ENCODE results near the gene FAM216A. TPM values are rescaled to one million over a fixed set of nuclear protein-coding genes. Genes with fewer than 3 reads are reported as not detected.
"Not testable (repeated sequence)": the region's sequence is repeated elsewhere in the genome, so short reads cannot be mapped to it uniquely, and the experiment has no call there.

The FAM216A gene, protein sequence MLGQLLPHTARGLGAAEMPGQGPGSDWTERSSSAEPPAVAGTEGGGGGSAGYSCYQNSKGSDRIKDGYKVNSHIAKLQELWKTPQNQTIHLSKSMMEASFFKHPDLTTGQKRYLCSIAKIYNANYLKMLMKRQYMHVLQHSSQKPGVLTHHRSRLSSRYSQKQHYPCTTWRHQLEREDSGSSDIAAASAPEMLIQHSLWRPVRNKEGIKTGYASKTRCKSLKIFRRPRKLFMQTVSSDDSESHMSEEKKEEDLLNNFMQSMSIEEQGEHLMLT
- total RNA-seq = 1 to 10 TPM; 3.2 to 3.5 TPM
- 4.1 to 9.3 reads per million in 2 donors for total RNA-seq

GRCh38 chr12:110468214-110469048 is at the start of gene FAM216A, which contains the start of gene GPN3:
Gene FAM216A, plus strand, starts transcription at chr12:110468845. Its CDS starts 31 bp downstream, at chr12:110468876.
Gene GPN3, minus strand, starts transcription at chr12:110468257. Its CDS starts 54 bp downstream, at chr12:110468203.
- H3K36me3 Mint-ChIP-seq (ENCODE audit: low read depth) = peaks cover 9% of the 10 kb centered on the region
- DNase-seq (peak; percentile 85 to 91 (median 89)), ATAC-seq (peak; percentile 91)
- H3K9me3 ChIP-seq (ENCODE audit: control insufficient read depth, low read length, poor library complexity, severe bottlenecking) = no peaks in the 10 kb centered on the region
- no peaks in the 10 kb centered on the region for H3K27me3 Mint-ChIP-seq
- H3K27ac Mint-ChIP-seq = peak within 1 kb of the TSS; percentile 99
- peak within 1 kb of the TSS; percentile 100 for H3K4me3 Mint-ChIP-seq
- H3K4me1 Mint-ChIP-seq = peaks cover 25% of the 10 kb centered on the region

- H3K4me3 Mint-ChIP-seq; H3K27me3 Mint-ChIP-seq; H3K36me3 Mint-ChIP-seq (ENCODE audit: low read depth); DNase-seq; H3K9me3 ChIP-seq (ENCODE audit: control insufficient read depth, low read length, poor library complexity, severe bottlenecking); H3K4me1 Mint-ChIP-seq; ATAC-seq; H3K27ac Mint-ChIP-seq: not testable (repeated sequence)
Observed at GRCh38 chr12:110420644-110421043, 48.0 kb upstream of the FAM216A start.

- no peak overlapping the region for H3K27ac Mint-ChIP-seq
- no peak for ATAC-seq
- no peak for DNase-seq
- H3K9me3 ChIP-seq (ENCODE audit: control insufficient read depth, low read length, poor library complexity, severe bottlenecking) = no peaks in the 10 kb centered on the region
- H3K27me3 Mint-ChIP-seq = peaks cover 4% of the 10 kb centered on the region
- no peaks in the 10 kb centered on the region for H3K4me1 Mint-ChIP-seq
- no peak overlapping the region for H3K4me3 Mint-ChIP-seq
- H3K36me3 Mint-ChIP-seq (ENCODE audit: low read depth) = no peaks in the 10 kb centered on the region
Observed at GRCh38 chr12:110421159-110421661, 47.4 kb upstream of the FAM216A start.

DNA sequence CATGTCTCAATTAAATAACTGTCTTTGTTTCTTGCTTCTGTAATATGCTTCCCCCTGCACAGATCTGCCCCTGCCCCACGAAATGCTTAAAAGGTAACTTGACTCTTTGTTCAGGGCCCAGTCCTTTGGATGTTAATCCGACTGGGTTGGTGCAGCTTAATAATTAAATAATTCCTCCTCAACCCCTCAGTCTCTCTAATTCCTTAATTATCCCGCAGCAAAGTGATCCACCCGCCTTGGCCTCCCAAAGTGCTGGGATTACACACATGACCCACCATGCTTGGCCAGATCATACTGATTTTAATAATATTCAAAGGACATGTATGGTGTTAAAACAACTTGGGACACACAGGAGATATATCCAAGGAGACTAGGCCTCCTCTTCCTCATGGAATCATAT is 46.9 kb upstream of the FAM216A start:
- H3K36me3 Mint-ChIP-seq (ENCODE audit: low read depth) = no peaks in the 10 kb centered on the region
- no peak for DNase-seq
- peaks cover 4% of the 10 kb centered on the region for H3K27me3 Mint-ChIP-seq
- no peak overlapping the region for H3K27ac Mint-ChIP-seq
- no peak overlapping the region for H3K4me3 Mint-ChIP-seq
- no peaks in the 10 kb centered on the region for H3K4me1 Mint-ChIP-seq
- H3K9me3 ChIP-seq (ENCODE audit: control insufficient read depth, low read length, poor library complexity, severe bottlenecking) = no peaks in the 10 kb centered on the region
- ATAC-seq = no peak

DNA sequence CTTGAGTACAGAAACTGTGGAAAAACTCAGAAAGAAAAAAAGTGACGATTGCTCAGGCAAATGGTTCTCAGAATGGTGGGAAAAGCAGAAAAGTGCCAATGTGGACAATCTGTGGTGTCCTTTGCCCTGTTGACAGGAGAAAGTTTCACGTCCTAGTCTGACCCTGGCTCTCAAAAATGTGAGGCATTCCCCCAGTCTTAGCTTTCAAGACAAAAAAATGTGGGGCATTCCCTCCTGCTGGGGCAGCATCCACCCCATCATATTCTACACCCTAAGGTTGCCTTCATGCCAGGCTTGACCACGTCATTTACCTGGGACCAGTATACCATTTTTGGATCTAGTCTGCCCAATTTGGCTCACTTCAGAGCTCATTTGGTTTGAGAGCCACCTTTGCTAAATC is 44.4 kb upstream of the FAM216A start:
- Mint-ChIP-seq H3K4me3 (no peak overlapping the region), H3K4me1 (no peaks in the 10 kb centered on the region), H3K36me3 (ENCODE audit: low read depth) (no peaks in the 10 kb centered on the region), H3K27me3 (peaks cover 4% of the 10 kb centered on the region), H3K27ac (no peak overlapping the region)
- H3K9me3 ChIP-seq (ENCODE audit: control insufficient read depth, low read length, poor library complexity, severe bottlenecking) = no peaks in the 10 kb centered on the region
- DNase-seq = no peak
- no peak for ATAC-seq

DNA sequence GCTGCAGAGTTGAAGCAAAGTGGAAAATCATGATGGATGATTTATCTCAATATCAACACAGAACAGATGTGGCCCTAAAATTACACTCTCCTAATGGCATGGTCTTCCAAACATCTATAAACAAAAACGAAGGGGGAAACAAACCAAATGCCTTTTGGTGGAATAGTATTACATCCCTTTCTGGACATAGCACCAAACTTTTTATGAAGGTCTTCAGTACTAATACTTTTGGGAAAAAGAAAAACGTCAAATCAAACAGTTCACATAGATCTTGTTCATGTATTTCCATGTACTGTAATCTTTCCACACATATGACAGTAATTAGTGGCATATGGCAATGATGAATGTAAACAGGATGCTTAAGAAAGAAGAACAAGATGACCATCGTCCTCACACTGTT is 42.2 kb upstream of the FAM216A start:
- Mint-ChIP-seq H3K4me3 (no peak overlapping the region), H3K27ac (no peak overlapping the region)
- ATAC-seq = no peak

DNA sequence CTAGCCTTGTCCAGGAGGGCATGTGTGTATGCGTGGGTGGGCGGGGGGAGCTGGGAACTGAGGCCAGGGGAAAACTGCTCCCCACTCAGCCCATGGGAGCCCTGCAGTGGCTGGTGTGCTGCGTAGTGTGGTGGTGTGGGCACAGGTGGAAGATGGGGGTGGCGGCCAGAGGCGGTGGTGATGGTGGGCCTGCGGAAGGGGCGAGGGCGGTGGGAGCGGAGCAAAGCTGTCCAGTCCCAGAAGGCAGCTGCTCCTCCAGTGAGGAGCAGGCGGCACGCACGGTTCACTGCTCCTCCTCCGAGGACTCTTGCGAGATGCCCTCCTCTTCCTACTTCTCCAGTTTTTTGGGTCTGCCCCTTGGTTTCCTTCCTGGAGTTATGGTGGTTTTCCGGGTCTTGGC is 39.0 kb upstream of the FAM216A start:
- not testable (repeated sequence) for H3K9me3 ChIP-seq (ENCODE audit: control insufficient read depth, low read length, poor library complexity, severe bottlenecking); H3K27me3 Mint-ChIP-seq; H3K4me1 Mint-ChIP-seq; ATAC-seq; H3K4me3 Mint-ChIP-seq; DNase-seq; H3K36me3 Mint-ChIP-seq (ENCODE audit: low read depth)
- H3K27ac Mint-ChIP-seq = peak overlapping the region; percentile 73

More for the DNA sequence above, 42.2 kb upstream of the FAM216A start:
- Mint-ChIP-seq H3K27me3 (peaks cover 4% of the 10 kb centered on the region), H3K36me3 (ENCODE audit: low read depth) (no peaks in the 10 kb centered on the region), H3K4me1 (peaks cover 1% of the 10 kb centered on the region)
- no peaks in the 10 kb centered on the region for H3K9me3 ChIP-seq (ENCODE audit: control insufficient read depth, low read length, poor library complexity, severe bottlenecking)
- no peak for DNase-seq

DNA sequence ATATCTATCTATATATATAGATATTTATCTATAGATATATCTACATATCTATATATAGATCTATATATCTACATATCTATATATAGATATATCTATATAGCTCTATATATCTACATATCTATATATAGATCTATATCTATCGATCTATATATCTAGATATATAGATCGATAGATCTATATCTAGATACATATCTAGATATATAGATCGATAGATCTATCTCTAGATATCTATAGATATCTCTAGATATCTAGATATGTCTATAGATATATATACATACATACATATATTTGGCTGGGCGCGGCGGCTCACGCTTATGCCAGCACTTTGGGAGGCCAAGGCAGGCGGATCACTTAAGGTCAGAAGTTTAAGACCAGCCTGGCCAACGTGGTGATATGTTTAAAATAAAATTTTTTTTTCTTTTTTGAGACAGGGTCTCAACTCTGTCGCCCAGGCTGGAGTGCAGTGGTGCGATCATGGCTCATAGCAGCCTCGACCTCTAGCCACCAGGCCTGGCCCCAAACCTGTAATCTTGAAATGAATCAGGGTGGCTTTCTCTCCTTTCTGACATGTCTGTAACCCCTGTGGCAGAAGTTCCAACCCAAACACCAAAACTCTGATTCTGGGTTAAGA is 36.6 kb upstream of the FAM216A start:
- H3K4me1 Mint-ChIP-seq = peaks cover 3% of the 10 kb centered on the region
- H3K4me3 Mint-ChIP-seq = no peak overlapping the region
- no peaks in the 10 kb centered on the region for H3K36me3 Mint-ChIP-seq (ENCODE audit: low read depth)
- ATAC-seq = no peak
- H3K27ac Mint-ChIP-seq = peak overlapping the region; percentile 96
- no peak for DNase-seq
- H3K9me3 ChIP-seq (ENCODE audit: control insufficient read depth, low read length, poor library complexity, severe bottlenecking) = no peaks in the 10 kb centered on the region
- no peaks in the 10 kb centered on the region for H3K27me3 Mint-ChIP-seq

- Mint-ChIP-seq H3K36me3 (ENCODE audit: low read depth) (no peaks in the 10 kb centered on the region), H3K4me1 (peaks cover 5% of the 10 kb centered on the region), H3K27me3 (no peaks in the 10 kb centered on the region), H3K27ac (peak overlapping the region; percentile 4), H3K4me3 (no peak overlapping the region)
- DNase-seq (no peak), ATAC-seq (no peak)
- no peaks in the 10 kb centered on the region for H3K9me3 ChIP-seq (ENCODE audit: control insufficient read depth, low read length, poor library complexity, severe bottlenecking)
Observed at GRCh38 chr12:110436231-110436630, 32.4 kb upstream of the FAM216A start.

- Mint-ChIP-seq H3K4me3 (no peak overlapping the region), H3K27me3 (no peaks in the 10 kb centered on the region), H3K36me3 (ENCODE audit: low read depth) (no peaks in the 10 kb centered on the region), H3K4me1 (peaks cover 18% of the 10 kb centered on the region), H3K27ac (peak overlapping the region; percentile 57)
- no peaks in the 10 kb centered on the region for H3K9me3 ChIP-seq (ENCODE audit: control insufficient read depth, low read length, poor library complexity, severe bottlenecking)
- DNase-seq = no peak
- ATAC-seq = no peak
Observed at GRCh38 chr12:110444455-110444854, 24.2 kb upstream of the FAM216A start.

DNA sequence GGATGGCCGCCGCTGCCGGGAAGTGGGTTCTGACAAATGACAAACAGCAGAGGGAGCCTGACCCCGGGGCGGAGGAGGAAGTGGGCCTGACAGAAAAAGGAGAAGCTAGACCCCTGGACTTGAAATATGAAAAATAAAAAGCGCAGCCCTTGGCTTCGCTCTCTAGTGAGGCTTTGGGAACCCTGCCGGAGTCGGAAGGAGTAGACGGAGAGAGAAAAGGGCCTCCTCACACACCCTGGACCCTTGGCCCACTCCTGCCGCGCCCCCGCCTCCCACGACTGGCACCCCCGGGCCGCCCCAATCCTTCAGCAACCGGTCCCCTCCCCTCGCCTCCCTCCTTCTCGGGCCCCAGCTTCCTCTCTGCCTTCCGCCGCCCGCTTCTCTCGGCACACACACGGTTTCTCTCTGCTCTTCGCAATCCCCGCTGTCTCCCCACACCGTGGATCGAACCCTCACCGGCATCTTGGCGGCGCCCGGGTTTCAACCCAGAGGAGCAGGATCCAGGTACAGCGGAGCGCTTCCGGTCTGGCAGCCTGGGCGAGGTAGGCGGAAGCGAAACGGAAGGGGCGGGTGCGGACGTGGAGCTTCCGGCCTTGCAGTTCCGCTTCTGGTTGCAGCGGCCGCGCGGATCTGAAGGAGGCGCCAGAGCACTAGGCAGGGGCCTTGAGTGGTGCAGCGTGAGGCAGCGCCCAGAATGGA is 18.7 kb upstream of the FAM216A start, which contains the start of gene ARPC3:
Gene ARPC3 (minus strand): TSS at position 539 of the 699 bp plus-strand sequence. CDS start 77 bp downstream, at position 462.
- peak within 1 kb of the TSS; percentile 100 for H3K4me3 Mint-ChIP-seq

GRCh38 chr12:110451263-110451662 is 17.4 kb upstream of the FAM216A start:
- H3K4me1 Mint-ChIP-seq = peaks cover 22% of the 10 kb centered on the region
- no peak for ATAC-seq
- DNase-seq = no peak
- H3K9me3 ChIP-seq (ENCODE audit: control insufficient read depth, low read length, poor library complexity, severe bottlenecking) = no peaks in the 10 kb centered on the region
- H3K4me3 Mint-ChIP-seq = peak overlapping the region; percentile 56
- H3K27ac Mint-ChIP-seq = peak overlapping the region; percentile 99
- no peaks in the 10 kb centered on the region for H3K27me3 Mint-ChIP-seq
- H3K36me3 Mint-ChIP-seq (ENCODE audit: low read depth) = peaks cover 3% of the 10 kb centered on the region

More for the DNA sequence above, 18.7 kb upstream of the FAM216A start, which contains the start of gene ARPC3:
- Mint-ChIP-seq H3K36me3 (ENCODE audit: low read depth) (peaks cover 3% of the 10 kb centered on the region), H3K4me1 (peaks cover 27% of the 10 kb centered on the region), H3K27ac (peak within 1 kb of the TSS; percentile 99), H3K27me3 (no peaks in the 10 kb centered on the region)
- ATAC-seq = peak; percentile 96
- peak; percentile 91 to 92 (median 91) for DNase-seq
- H3K9me3 ChIP-seq (ENCODE audit: control insufficient read depth, low read length, poor library complexity, severe bottlenecking) = no peaks in the 10 kb centered on the region
